ENCODE data around the gene ACTN4. TPM values are rescaled to one million over a fixed set of nuclear protein-coding genes. Genes with fewer than 3 reads are reported as not detected.

Gene ACTN4
- total and polyA plus RNA-seq, 2 of the 4 experiments (the other 2 are of a cell fraction): 541 to 659 TPM

DNA sequence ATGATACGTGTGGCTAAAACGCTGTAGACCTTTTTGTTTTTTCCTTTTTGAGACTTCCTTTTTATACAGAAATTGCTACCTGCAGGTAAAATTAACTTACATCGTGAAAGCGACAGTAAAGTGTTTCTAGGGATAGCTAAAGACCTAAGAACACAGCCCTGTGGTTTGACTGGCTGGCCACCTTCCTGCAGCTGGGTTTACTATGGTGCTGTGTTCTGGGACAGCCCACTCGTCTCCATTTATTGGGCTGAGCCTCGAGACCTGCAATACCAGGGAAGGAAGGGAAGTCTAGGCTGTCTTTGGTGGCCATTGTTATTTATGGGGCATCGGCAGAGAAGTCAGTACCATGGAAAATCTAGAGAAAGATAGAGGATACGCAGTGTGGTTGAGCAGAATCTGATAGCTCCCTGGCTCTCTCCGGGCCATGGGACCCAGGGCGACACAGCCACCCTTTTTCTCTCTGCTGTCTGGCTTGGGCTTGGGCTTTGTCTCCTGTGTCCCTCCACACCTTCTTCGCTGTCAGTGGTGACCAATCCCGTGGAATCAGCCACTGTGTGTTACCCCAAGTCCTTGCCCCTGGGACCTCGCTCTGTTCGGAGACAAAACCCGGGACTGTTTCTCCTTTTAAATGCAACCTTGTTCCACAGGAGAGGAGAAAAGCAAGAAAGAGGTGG is 30.9 kb downstream of the ACTN4 start:
- H3K4me1 ChIP-seq (ENCODE audit: control insufficient read depth, insufficient read depth, low read length): peaks cover 57% of the 10 kb centered on the region
- H2BK120ac ChIP-seq (ENCODE audit: low read depth, low read length): no peak overlapping the region
- H4K20me1 ChIP-seq (ENCODE audit: insufficient read depth, low read length): peaks cover 85% of the 10 kb centered on the region
- peaks cover 14 to 84% of the 10 kb centered on the region in 2 experiments for H3K79me1 ChIP-seq (ENCODE audit: low read depth in 1 of 2, low read length in 2 of 2)
- H3K4ac ChIP-seq (ENCODE audit: low read depth, low read length): no peak overlapping the region
- H3K56ac ChIP-seq (ENCODE audit: extremely low read depth, insufficient read depth, low read length): no peak overlapping the region
- H3K18ac ChIP-seq (ENCODE audit: low read depth, low read length): no peak overlapping the region
- no peak overlapping the region for H2BK15ac ChIP-seq (ENCODE audit: low read depth, low read length)
- in situ Hi-C loops (cut with MboI; ENCODE audit: low sequenced_read_pairs): no loop called here
- no peak overlapping the region for H2AK9ac ChIP-seq (replicated peaks; ENCODE audit: low read depth, low read length, poor library complexity)
- DNase-seq (no peak), ATAC-seq (ENCODE audit: low read depth) (no peak)
- POLR2A ChIA-PET (ENCODE audit: unreplicated experiment): no interaction called here
- no peaks in the 10 kb centered on the region for H3K27me3 ChIP-seq (ENCODE audit: control insufficient read depth, insufficient read depth, low read length)
- no peak overlapping the region for H3K9ac ChIP-seq (ENCODE audit: low read depth, low read length)
- H2BK5ac ChIP-seq (ENCODE audit: low read depth, low read length, poor library complexity, severe bottlenecking): peak overlapping the region; percentile 7
- intact Hi-C loops (cut with micrococcal nuclease): no loop called here
- no peak overlapping the region for H4K8ac ChIP-seq (ENCODE audit: low read depth in 2 of 2, low read length in 2 of 2)
- no peaks in the 10 kb centered on the region for H3K9me3 ChIP-seq (ENCODE audit: control insufficient read depth, insufficient read depth, low read length)
- peak overlapping the region; percentile 76; the same call in 1 of the 2 replicates for H3K23ac ChIP-seq (ENCODE audit: low read depth, low read length)
- TF ChIP-seq MXI1 (IDR thresholded peaks at IDR 0.05; ENCODE audit: borderline replicate concordance, low read depth, low read length): no peak
- TF ChIP-seq CEBPB (IDR thresholded peaks at IDR 0.05; ENCODE audit: low read depth, low read length): no peak
- no peak for TF ChIP-seq SMC3 (IDR thresholded peaks at IDR 0.05; ENCODE audit: low read depth, low read length)
- TF ChIP-seq, protein P1, sequence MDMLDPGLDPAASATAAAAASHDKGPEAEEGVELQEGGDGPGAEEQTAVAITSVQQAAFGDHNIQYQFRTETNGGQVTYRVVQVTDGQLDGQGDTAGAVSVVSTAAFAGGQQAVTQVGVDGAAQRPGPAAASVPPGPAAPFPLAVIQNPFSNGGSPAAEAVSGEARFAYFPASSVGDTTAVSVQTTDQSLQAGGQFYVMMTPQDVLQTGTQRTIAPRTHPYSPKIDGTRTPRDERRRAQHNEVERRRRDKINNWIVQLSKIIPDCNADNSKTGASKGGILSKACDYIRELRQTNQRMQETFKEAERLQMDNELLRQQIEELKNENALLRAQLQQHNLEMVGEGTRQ (IDR thresholded peaks at IDR 0.05; ENCODE audit: low read depth, low read length): no peak
- TF ChIP-seq CHD1 (IDR thresholded peaks at IDR 0.05; ENCODE audit: low read depth, low read length): no peak
- no peak for TF ChIP-seq NFE2L2 (IDR thresholded peaks at IDR 0.05; ENCODE audit: low read depth, low read length)
- no peak for TF ChIP-seq MAZ (IDR thresholded peaks at IDR 0.05; ENCODE audit: borderline replicate concordance, low read depth, low read length)
- no peak for TF ChIP-seq POLR2A (IDR thresholded peaks at IDR 0.05; ENCODE audit: low read depth, low read length)
- no peak for TF ChIP-seq MAFK (IDR thresholded peaks at IDR 0.05; ENCODE audit: low read depth, low read length)
- H3K4me3 ChIP-seq (ENCODE audit: insufficient read depth, low read depth, low read length): no peak overlapping the region
- H2AFZ ChIP-seq (replicated peaks; ENCODE audit: low read length, poor library complexity): no peak overlapping the region
- H3K4me2 ChIP-seq (ENCODE audit: low read depth, low read length): no peak overlapping the region
- no peak overlapping the region for H2BK20ac ChIP-seq (ENCODE audit: low read depth, low read length)
- peaks cover 17% of the 10 kb centered on the region for H3K36me3 ChIP-seq (ENCODE audit: control insufficient read depth, insufficient read depth, low read length)
- dilution Hi-C loops (cut with HindIII; ENCODE audit: low sequenced_read_pairs, unreplicated experiment): no loop called here
- H4K91ac ChIP-seq (ENCODE audit: insufficient read depth, low read depth, low read length): no peak overlapping the region
- peak overlapping the region; percentile 29; the same call in 1 of the 2 replicates for H3K27ac ChIP-seq (ENCODE audit: insufficient read depth, low read length)
- CTCF ChIA-PET: interaction anchor here (1.0 kb wide), 1 partner anchor 12 kb away, joined by 3 read pairs; no protein-coding TSS in a partner anchor
- peak overlapping the region; percentile 1; the same call in 1 of the 2 replicates for H2AK5ac ChIP-seq (ENCODE audit: low read depth, low read length)
- H3K14ac ChIP-seq (replicated peaks; ENCODE audit: low read depth, low read length): no peak overlapping the region
- no TSS peak for BruUV-seq (replicated peaks)
- no peak overlapping the region for H4K5ac ChIP-seq (ENCODE audit: low read depth, low read length)
- peaks cover 58% of the 10 kb centered on the region for H3K9me1 ChIP-seq (ENCODE audit: insufficient read depth, low read length)
- WGBS, 2 experiments (ENCODE audit: extremely low coverage in 2 of 2, insufficient read length in 1 of 2): 96% methylated on average over 5 of the region's 15 CpGs; no CpG with 5 or more reads in 1 of the 2 experiments

Data from IMR-90 (cell line).